K562 (cell line): ENCODE measurements around the gene C2orf72. TPM values are rescaled to one million over a fixed set of nuclear protein-coding genes. Genes with fewer than 3 reads are reported as not detected.
A peak's percentile ranks its signal among the peaks of the same experiment; 100 is the strongest.

Source experiments
- ARID3A ChIP-seq: IDR thresholded peaks from 2 replicates; pipeline ENCODE4 v1.6.1; 2012; ENCODE audit warnings: low read depth, low read length, improper control_type of control experiment, borderline replicate concordance
- CBX3 ChIP-seq, 2 experiments: IDR thresholded peaks; 1 replicate in 1 of 2; 2 replicates in 1 of 2; pipeline ENCODE4 v1.6.1; 2012; ENCODE audit warnings: inconsistent platforms in 2 of 2, low read length in 2 of 2, borderline replicate concordance in 1 of 2, control low read depth in 1 of 2
- MYC ChIP-seq, 2 experiments: fragments of 250-450 bp in 1 of 2; sonication (Bioruptor Pico) in 1 of 2; IDR thresholded peaks; 2 replicates each; pipeline versions ENCODE4 v1.5.1 to v1.6.1; 2012 to 2021; ENCODE audit warnings: low read depth in 2 of 2, borderline replicate concordance in 1 of 2, improper control_type of control experiment in 1 of 2, low read length in 1 of 2, mild to moderate bottlenecking in 1 of 2, moderate library complexity in 1 of 2
- NFATC3 ChIP-seq: fragments of 450-650 bp; IDR thresholded peaks from 2 replicates; pipeline ENCODE4 v1.6.1; 2017; ENCODE audit warnings: mild to moderate bottlenecking
- NFYB ChIP-seq: IDR thresholded peaks from 2 replicates; pipeline ENCODE4 v1.6.1; 2011; ENCODE audit warnings: mild to moderate bottlenecking, moderate library complexity; ENCODE audit not compliant: insufficient read length; ENCODE audit errors: extremely low read depth
- PHF8 ChIP-seq: fragments of 200-600 bp; sonication (generic); IDR thresholded peaks from 2 replicates; pipeline ENCODE4 v1.6.1; 2012; ENCODE audit warnings: mixed run types, mild to moderate bottlenecking, inconsistent platforms, low read length, moderate library complexity, borderline replicate concordance
- RBBP5 ChIP-seq: fragments of 200-600 bp; sonication (generic); IDR thresholded peaks from 2 replicates; pipeline ENCODE4 v1.6.1; 2012; ENCODE audit warnings: borderline replicate concordance, mild to moderate bottlenecking, low read length, control low read depth, inconsistent platforms; ENCODE audit not compliant: insufficient read depth, poor library complexity, severe bottlenecking
- RBFOX2 ChIP-seq: fragments of 200-400 bp; formaldehyde crosslinking; IDR thresholded peaks from 2 replicates; pipeline ENCODE4 v1.6.1; 2017; ENCODE audit warnings: low read depth, mild to moderate bottlenecking, low read length, moderate library complexity
- SIN3B ChIP-seq: fragments of 450-650 bp; IDR thresholded peaks from 2 replicates; pipeline ENCODE4 v1.6.1; 2017; ENCODE audit warnings: low read depth, mild to moderate bottlenecking, moderate library complexity
- SMARCE1 ChIP-seq: fragments of 450-650 bp; IDR thresholded peaks from 2 replicates; pipeline ENCODE4 v1.7.1; 2016; ENCODE audit warnings: mild to moderate bottlenecking
- SOX6 ChIP-seq: fragments of 450-650 bp; IDR thresholded peaks from 2 replicates; pipeline ENCODE4 v1.6.1; 2014; ENCODE audit warnings: mild to moderate bottlenecking
- SUPT5H ChIP-seq: fragments of 450-650 bp; IDR thresholded peaks from 2 replicates; pipeline ENCODE4 v1.6.1; 2016
- TBL1XR1 ChIP-seq, 2 experiments: IDR thresholded peaks; 2 replicates each; pipeline ENCODE4 v1.6.1; 2012; ENCODE audit warnings: improper control_type of control experiment in 2 of 2, low read length in 2 of 2, mild to moderate bottlenecking in 1 of 2
- TRIM24 ChIP-seq, 2 experiments: fragments of 450-650 bp; IDR thresholded peaks; 2 replicates each; pipeline ENCODE4 v1.6.1; 2016
- UBTF ChIP-seq, 2 experiments: IDR thresholded peaks; 2 replicates each; pipeline ENCODE4 v1.6.1; 2012; ENCODE audit warnings: improper control_type of control experiment in 2 of 2, low read depth in 2 of 2, low read length in 2 of 2, borderline replicate concordance in 1 of 2
- ZNF354B ChIP-seq: fragments of 250-450 bp; sonication (Bioruptor Pico); IDR thresholded peaks from 2 replicates; pipeline ENCODE4 v1.4.0; 2020
- ZNF431 ChIP-seq: sonication (generic); formaldehyde crosslinking; IDR thresholded peaks from 2 replicates; pipeline ENCODE4 v1.8.0; 2022; ENCODE audit warnings: mild to moderate bottlenecking, missing genetic modification reagents
- ZNF639 ChIP-seq, 2 experiments: fragments of 200-800 bp in 1 of 2; sonication (Bioruptor generic) in 1 of 2; sonication (generic) in 1 of 2; formaldehyde crosslinking in 1 of 2; IDR thresholded peaks in 1 of 2; conservative IDR thresholded peaks in 1 of 2; 2 replicates each; pipeline versions ENCODE4 v1.5.0 to v1.6.1; 2016 to 2020; ENCODE audit warnings: missing compliant biosample characterization in 1 of 2, missing genetic modification characterization in 1 of 2, missing genetic modification reagents in 1 of 2
- ZZZ3 ChIP-seq: fragments of 450-650 bp; IDR thresholded peaks from 2 replicates; pipeline ENCODE4 v1.6.1; 2016; ENCODE audit warnings: antibody characterized with exemption, mild to moderate bottlenecking, moderate library complexity
- polyA plus RNA-seq, 8 experiments: library from polyadenylated mRNA; depleted of rRNA in 4 of 8; stranded (reverse) in 5 of 8; unstranded in 3 of 8; fragments of >200 nt; fragmentation: Nextera tagmentation in 2 of 8; fragmentation: Illumina TruSeq in 1 of 8; extraction: Ambion mirVana in 2 of 8; extraction: Trizol in 1 of 8; gene quantifications; 2 replicates each; pipeline versions ENCODE4 v1.2.1 to v1.2.3, GENCODE V29; 2011 to 2014; ENCODE audit warnings: inconsistent platforms in 1 of 8, missing spikeins in 1 of 8
- total RNA-seq, 7 experiments: library from RNA; depleted of rRNA in 6 of 7; stranded (reverse); fragments of >200 nt in 6 of 7; fragmentation: Illumina TruSeq in 2 of 7; extraction: Trizol in 2 of 7; gene quantifications; 2 replicates each; pipeline versions ENCODE4 v1.2.1 to v1.2.3, GENCODE V29; 2011 to 2021; ENCODE audit warnings: low replicate concordance in 1 of 7

The C2orf72 gene
- total and polyA plus RNA-seq, 9 of the 15 experiments (the other 6 are each of a cell fraction or from before 2014, with no cell fraction given) = 0.08 to 0.18 (median 0.11) TPM; not detected in 6

GRCh38 chr2:231056453-231057416, 19.4 kb downstream of the C2orf72 start, which contains the start of gene PSMD1 (continued):
- TF ChIP-seq NFYB (no peak), ZZZ3 (0 out of 2 replicates have a peak, but pooled peaks have one; percentile 50), SOX6 (no peak; the same call in 1 of the 2 replicates), ZNF431 (CRISPR knock-in tag) (no peak), PHF8 (peak; percentile 84; the same call in 1 of the 2 replicates), MYC (IDR thresholded peaks at IDR 0.05; ENCODE audit: low read depth, low read length) (peak; percentile 29; the same call in 1 of the 2 replicates), MYC (CRISPR knock-in tag; IDR thresholded peaks at IDR 0.05; ENCODE audit: borderline replicate concordance, low read depth) (no peak), RBBP5 (peak; percentile 96), SIN3B (peak; percentile 58; the same call in 1 of the 2 replicates), ARID3A (no peak), TBL1XR1 (IDR thresholded peaks at IDR 0.05; ENCODE audit: low read length in 2 of 2) (0 out of 4 replicates have a peak, but pooled peaks of 1 of the 2 experiments have one; percentile 35), SMARCE1 (0 out of 2 replicates have a peak, but pooled peaks have one; percentile 14), SUPT5H (peak; percentile 77), NFATC3 (no peak), UBTF (IDR thresholded peaks at IDR 0.05; ENCODE audit: borderline replicate concordance in 1 of 2, low read depth in 2 of 2, low read length in 2 of 2) (0 out of 4 replicates have a peak, but pooled peaks of 1 of the 2 experiments have one; percentile 58), TRIM24 (IDR thresholded peaks at IDR 0.05) (no peak), RBFOX2 (peak; percentile 86), CBX3 (IDR thresholded peaks at IDR 0.05; ENCODE audit: borderline replicate concordance in 1 of 2, low read length in 2 of 2) (0 out of 3 replicates have a peak, but pooled peaks of 1 of the 2 experiments have one; percentile 65), ZNF354B (no peak), ZNF639 (CRISPR knock-in tag; conservative IDR thresholded peaks at IDR 0.05 in 1 of 2, IDR thresholded peaks at IDR 0.05 in 1 of 2) (peak in 1 of 2 experiments; percentile 26; a peak in 1 of 4 replicates)
